GM23338 (cell line): ENCODE data around the gene BCAR3. TPM values are rescaled to one million over a fixed set of nuclear protein-coding genes. Genes with fewer than 3 reads are reported as not detected.

Experiments
- ATAC-seq: fragments of 200-7000 bp; cut with Tn5 transposase; 3 replicates; pipeline ENCODE4 v1.9.1; 2020
- DNase-seq: peaks from one replicate; pipeline ENCODE4 v3.0.0-alpha.2; 2015; ENCODE audit warnings: low spot score
- H2AFZ ChIP-seq: fragments of 200-600 bp; sonication (generic); 2 replicates; pipeline ENCODE4 v1.8.0; 2016; ENCODE audit warnings: antibody characterized with exemption, mild to moderate bottlenecking, moderate library complexity
- H3F3A ChIP-seq: fragments of 200-600 bp; sonication (generic); replicated peaks from 2 replicates; pipeline ENCODE4 v1.8.0; 2017; ENCODE audit warnings: antibody characterized with exemption, mixed run types, low read depth
- H3K27ac ChIP-seq: fragments of 200-600 bp; sonication (generic); 2 replicates; pipeline ENCODE4 v1.6.1; 2016; ENCODE audit warnings: low read depth
- H3K27me3 ChIP-seq: fragments of 200-600 bp; sonication (generic); 2 replicates; pipeline ENCODE4 v1.8.0; 2016; ENCODE audit warnings: mild to moderate bottlenecking, mixed run types, moderate library complexity; ENCODE audit not compliant: insufficient read depth
- H3K36me3 ChIP-seq: fragments of 200-600 bp; sonication (generic); 2 replicates; pipeline ENCODE4 v1.8.0; 2016; ENCODE audit warnings: mild to moderate bottlenecking; ENCODE audit not compliant: insufficient read depth
- H3K4me1 ChIP-seq: fragments of 200-600 bp; sonication (generic); 2 replicates; pipeline ENCODE4 v1.8.0; 2016; ENCODE audit warnings: mild to moderate bottlenecking, moderate library complexity; ENCODE audit not compliant: insufficient read depth
- H3K4me2 ChIP-seq: fragments of 200-600 bp; sonication (generic); 2 replicates; pipeline ENCODE4 v1.7.1; 2017; ENCODE audit warnings: mixed run types
- H3K4me3 ChIP-seq: fragments of 200-600 bp; sonication (generic); 2 replicates; pipeline ENCODE4 v1.6.1; 2016; ENCODE audit warnings: mixed run types
- H3K79me2 ChIP-seq: fragments of 200-600 bp; sonication (generic); replicated peaks from 2 replicates; pipeline ENCODE4 v1.8.0; 2017; ENCODE audit warnings: mild to moderate bottlenecking; ENCODE audit not compliant: insufficient read depth
- H3K9me2 ChIP-seq: fragments of 200-600 bp; sonication (generic); 2 replicates; pipeline ENCODE4 v1.8.0; 2017; ENCODE audit not compliant: insufficient read depth
- H4K20me1 ChIP-seq: fragments of 200-600 bp; sonication (generic); replicated peaks from 2 replicates; pipeline ENCODE4 v1.8.0; 2017; ENCODE audit warnings: mild to moderate bottlenecking; ENCODE audit not compliant: insufficient read depth
- H3K27ac Mint-ChIP-seq: 2 replicates; pipeline ENCODE4 v1.8.0; 2020; ENCODE audit warnings: inconsistent platforms, mild to moderate bottlenecking, moderate library complexity, mixed read lengths
- H3K27me3 Mint-ChIP-seq: 3 replicates; pipeline ENCODE4 v1.8.0; 2022; ENCODE audit warnings: low read depth, mild to moderate bottlenecking, moderate library complexity, mixed read lengths, inconsistent platforms; ENCODE audit not compliant: insufficient read depth, poor library complexity
- H3K36me3 Mint-ChIP-seq: 3 replicates; pipeline ENCODE4 v1.8.0; 2021; ENCODE audit warnings: low read depth, mild to moderate bottlenecking, inconsistent platforms, moderate library complexity, mixed read lengths
- H3K4me1 Mint-ChIP-seq: 3 replicates; pipeline ENCODE4 v1.8.0; 2020; ENCODE audit warnings: mild to moderate bottlenecking, inconsistent platforms, mixed read lengths
- H3K4me3 Mint-ChIP-seq: 3 replicates; pipeline ENCODE4 v1.8.0; 2021; ENCODE audit warnings: moderate library complexity, mild to moderate bottlenecking, inconsistent platforms, mixed read lengths
- H3K9me3 Mint-ChIP-seq: 3 replicates; pipeline ENCODE4 v1.8.0; 2020; ENCODE audit warnings: moderate library complexity, mild to moderate bottlenecking, inconsistent platforms, mixed read lengths
- CTCF ChIP-seq, 2 experiments: fragments of 200-600 bp in 1 of 2; sonication (generic) in 1 of 2; conservative IDR thresholded peaks; 2 replicates each; pipeline versions ENCODE4 v1.5.1 to v1.6.1; 2016 to 2017; ENCODE audit warnings: antibody characterized with exemption in 2 of 2, low read depth in 2 of 2, mild to moderate bottlenecking in 2 of 2, moderate library complexity in 1 of 2
- ETS1 ChIP-seq: IDR thresholded peaks from 2 replicates; pipeline ENCODE4 v1.6.1; 2016; ENCODE audit warnings: antibody characterized with exemption
- EZH2 ChIP-seq: fragments of 200-600 bp; sonication (generic); IDR thresholded peaks from one replicate; pipeline ENCODE4 v1.8.0; 2017; ENCODE audit warnings: antibody characterized with exemption, mild to moderate bottlenecking, low read depth; ENCODE audit not compliant: unreplicated experiment
- EZH2phosphoT487 ChIP-seq: fragments of 200-600 bp; sonication (generic); IDR thresholded peaks from one replicate; pipeline ENCODE4 v1.8.1; 2018; ENCODE audit warnings: antibody characterized with exemption; ENCODE audit not compliant: unreplicated experiment
- JUNB ChIP-seq: IDR thresholded peaks from one replicate; pipeline ENCODE4 v1.6.1; 2016; ENCODE audit warnings: antibody characterized with exemption; ENCODE audit not compliant: unreplicated experiment
- NANOG ChIP-seq: IDR thresholded peaks from 2 replicates; pipeline ENCODE4 v1.6.1; 2016; ENCODE audit warnings: antibody characterized with exemption, borderline replicate concordance
- POLR2AphosphoS5 ChIP-seq: IDR thresholded peaks from 2 replicates; pipeline ENCODE4 v1.6.1; 2016; ENCODE audit warnings: antibody characterized with exemption, low read depth
- REST ChIP-seq: IDR thresholded peaks from one replicate; pipeline ENCODE4 v1.6.1; 2018; ENCODE audit warnings: antibody characterized with exemption; ENCODE audit not compliant: unreplicated experiment
- STAT1 ChIP-seq: IDR thresholded peaks from one replicate; pipeline ENCODE4 v1.6.1; 2016; ENCODE audit warnings: antibody characterized with exemption; ENCODE audit not compliant: unreplicated experiment
- ZNF331 ChIP-seq: fragments of 250-450 bp; sonication (Bioruptor Pico); IDR thresholded peaks from 2 replicates; pipeline ENCODE4 v1.5.0; 2020; ENCODE audit warnings: low read depth, mild to moderate bottlenecking, moderate library complexity
- polyA plus RNA-seq: library from polyadenylated mRNA; unstranded; fragments of >200 nt; fragmentation: Nextera tagmentation; extraction: Ambion mirVana; gene quantifications from 2 replicates; pipeline ENCODE4 v1.2.1, GENCODE V29; 2016
- total RNA-seq: library from RNA; depleted of rRNA; stranded (reverse); fragments of >200 nt; shearing (Covaris generic); gene quantifications from 2 replicates; pipeline ENCODE4 v1.2.3, GENCODE V29; 2014

BCAR3 gene
- total and polyA plus RNA-seq, 2 experiments from 2014 or later = 5.5 to 9.7 TPM

- Histone ChIP-seq H3K36me3 (peaks cover 3% of the 10 kb centered on the region; the same call in 1 of the 2 replicates), H3K27me3 (no peaks in the 10 kb centered on the region), H3K9me2 (no peaks in the 10 kb centered on the region), H3K79me2 (no peaks in the 10 kb centered on the region), H3K4me2 (no peak overlapping the region), H2AFZ (no peak overlapping the region), H3K4me1 (no peaks in the 10 kb centered on the region), H3K27ac (0 out of 2 replicates have a peak overlapping the region, but pooled peaks have one; percentile 35), H4K20me1 (0 out of 2 replicates have a peak, but pooled peaks cover 8% of the 10 kb centered on the region), H3F3A (no peaks in the 10 kb centered on the region), H3K4me3 (no peak overlapping the region)
- no peak for DNase-seq
- H3K36me3 Mint-ChIP-seq = peaks cover 44% of the 10 kb centered on the region
- peaks cover 4% of the 10 kb centered on the region for H3K27me3 Mint-ChIP-seq
- H3K27ac Mint-ChIP-seq = no peak overlapping the region
- H3K4me1 Mint-ChIP-seq = no peaks in the 10 kb centered on the region
- TF ChIP-seq JUNB = no peak
- TF ChIP-seq ETS1 = no peak
- no peak for TF ChIP-seq STAT1
- TF ChIP-seq EZH2 = no peak
- no peak for TF ChIP-seq POLR2AphosphoS5
- no peak for TF ChIP-seq NANOG
- no peak for TF ChIP-seq EZH2phosphoT487
- H3K9me3 Mint-ChIP-seq = no peaks in the 10 kb centered on the region
- H3K4me3 Mint-ChIP-seq = no peak overlapping the region
- no peak for ATAC-seq
These were observed 116.0 kb downstream of the BCAR3 start for GRCh38 chr1:93565496-93566206.

DNA sequence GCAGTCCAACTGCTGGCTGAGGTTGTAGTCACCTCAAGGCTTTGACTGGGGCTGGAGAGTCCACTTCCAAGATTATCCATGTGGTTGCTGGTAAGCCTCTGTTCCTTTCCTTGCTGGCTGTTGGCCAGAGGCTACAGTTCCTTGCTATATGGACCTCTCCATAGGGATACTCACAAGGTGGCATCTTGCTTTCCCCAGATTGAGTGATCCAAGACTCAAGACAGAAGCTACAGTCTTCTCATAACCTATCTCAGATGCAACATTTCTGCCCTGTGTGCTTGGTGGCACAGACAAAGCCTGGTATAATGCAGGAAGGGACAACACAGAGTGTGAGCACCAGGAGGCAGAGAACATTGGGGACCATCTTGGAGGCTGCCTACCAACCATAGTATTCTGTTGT is 121.9 kb downstream of the BCAR3 start:
- H2AFZ ChIP-seq = no peak overlapping the region
- H3K36me3 ChIP-seq = peaks cover 3% of the 10 kb centered on the region; the same call in 1 of the 2 replicates
- Mint-ChIP-seq H3K4me1 (no peaks in the 10 kb centered on the region), H3K36me3 (peaks cover 42% of the 10 kb centered on the region), H3K9me3 (no peaks in the 10 kb centered on the region), H3K4me3 (no peak overlapping the region), H3K27me3 (no peaks in the 10 kb centered on the region), H3K27ac (no peak overlapping the region)
- H3F3A ChIP-seq = no peaks in the 10 kb centered on the region
- DNase-seq (no peak), ATAC-seq (no peak)
- no peaks in the 10 kb centered on the region; the same call in none of the 2 replicates for H4K20me1 ChIP-seq
- no peaks in the 10 kb centered on the region for H3K9me2 ChIP-seq
- no peak overlapping the region for H3K4me3 ChIP-seq
- no peak overlapping the region for H3K4me2 ChIP-seq
- H3K4me1 ChIP-seq = no peaks in the 10 kb centered on the region
- no peak overlapping the region for H3K27ac ChIP-seq
- no peaks in the 10 kb centered on the region; the same call in 1 of the 2 replicates for H3K79me2 ChIP-seq
- H3K27me3 ChIP-seq = no peaks in the 10 kb centered on the region
- no peak for TF ChIP-seq CTCF (conservative IDR thresholded peaks at IDR 0.05; ENCODE audit: low read depth in 2 of 2)
- no peak for TF ChIP-seq ZNF331
- TF ChIP-seq EZH2 = no peak
- no peak for TF ChIP-seq JUNB
- no peak for TF ChIP-seq ETS1
- TF ChIP-seq POLR2AphosphoS5 = no peak
- no peak for TF ChIP-seq REST
